K562 (cell line): Measurements from ENCODE around the gene DRC1. TPM values are rescaled to one million over a fixed set of nuclear protein-coding genes. Genes with fewer than 3 reads are reported as not detected.

ENCODE experiments used
- ATAC-seq: fragments of 200-7000 bp; cut with Tn5 transposase; 3 replicates; pipeline ENCODE4 v1.9.1; 2020; ENCODE audit warnings: moderate library complexity
- BruUV-seq: library from RNA; stranded (reverse); fragments of 400-500 nt; replicated peaks from 2 replicates; lab custom pipeline; 2021; lab: Mats Ljungman, UMichigan
- CTCF ChIA-PET: fragments of 300-600 bp; formaldehyde crosslinking; extraction: SDS; loops from one replicate; lab custom pipeline; 2021; ENCODE audit warnings: low intra/inter-chr PET ratio; lab: Yijun Ruan, JAX
- POLR2A ChIA-PET: fragments of 300-600, 350-650 bp; sonication (Branson Sonifier 250); formaldehyde crosslinking; extraction: SDS; loops from one replicate; lab custom pipeline; 2021; ENCODE audit warnings: antibody characterized with exemption, inconsistent platforms; lab: Yijun Ruan, JAX
- DNase-seq, 4 experiments: peaks; one replicate each; pipeline versions ENCODE4 v3.0.0 to v3.0.0-alpha.2; 2011 to 2018; ENCODE audit warnings: low spot score in 3 of 4, mixed read lengths in 3 of 4; ENCODE audit errors: extremely low read depth in 1 of 4
- FAIRE-seq: peaks from 2 replicates; lab custom pipeline; 2011; peaks lifted over from hg19 to GRCh38; lab: Jason Lieb, UNC
- H2AFZ ChIP-seq: 2 replicates; pipeline ENCODE4 v1.6.0; 2011; ENCODE audit warnings: low read depth, low read length, control low read depth, inconsistent platforms
- H3K27ac ChIP-seq: fragments of 200-600 bp; 3 replicates; pipeline ENCODE4 v1.8.0; 2011; ENCODE audit warnings: low read depth, mild to moderate bottlenecking, control low read depth, inconsistent platforms, low read length, moderate library complexity, mixed read lengths; ENCODE audit errors: extremely low read depth
- H3K27me3 ChIP-seq, 2 experiments: fragments of 300-600 bp in 1 of 2; 2 replicates in 1 of 2; 3 replicates in 1 of 2; pipeline versions ENCODE4 v1.6.0 to v1.8.0; 2011; ENCODE audit warnings: inconsistent platforms in 2 of 2, low read length in 2 of 2, mild to moderate bottlenecking in 1 of 2, mixed read lengths in 1 of 2, moderate library complexity in 1 of 2; ENCODE audit not compliant: control insufficient read depth in 2 of 2, insufficient read depth in 2 of 2
- H3K36me3 ChIP-seq: fragments of 300-600 bp; 3 replicates; pipeline ENCODE4 v1.8.0; 2011; ENCODE audit warnings: mild to moderate bottlenecking, low read length, inconsistent platforms; ENCODE audit not compliant: control insufficient read depth, insufficient read depth
- H3K4me1 ChIP-seq, 2 experiments: fragments of 200-600 bp in 1 of 2; replicated peaks in 1 of 2; 2 replicates in 1 of 2; 3 replicates in 1 of 2; pipeline versions ENCODE4 v1.5.1 to v1.8.0; 2011; ENCODE audit warnings: inconsistent platforms in 2 of 2, low read length in 2 of 2, mild to moderate bottlenecking in 1 of 2, mixed read lengths in 1 of 2, moderate library complexity in 1 of 2; ENCODE audit not compliant: control insufficient read depth in 2 of 2, insufficient read depth in 2 of 2
- H3K4me2 ChIP-seq: 2 replicates; pipeline ENCODE4 v1.6.1; 2011; ENCODE audit warnings: low read length, control low read depth, inconsistent platforms, mixed read lengths; ENCODE audit not compliant: insufficient read depth
- H3K4me3 ChIP-seq: fragments of 200-600 bp; sonication (generic), shearing (Covaris generic); 2 replicates; pipeline ENCODE4 v1.5.1; 2016; ENCODE audit warnings: control low read depth, inconsistent platforms
- H3K79me2 ChIP-seq: fragments of 200-600 bp; 3 replicates; pipeline ENCODE4 v1.8.0; 2011; ENCODE audit warnings: low read length, inconsistent platforms; ENCODE audit not compliant: control insufficient read depth, insufficient read depth
- H3K9ac ChIP-seq, 2 experiments: 2 replicates each; pipeline versions ENCODE4 v1.6.0 to v1.6.1; 2011; ENCODE audit warnings: low read depth in 2 of 2, low read length in 2 of 2, control low read depth in 1 of 2, inconsistent platforms in 1 of 2, mild to moderate bottlenecking in 1 of 2, mixed read lengths in 1 of 2; ENCODE audit not compliant: insufficient read depth in 1 of 2
- H3K9me1 ChIP-seq: one replicate; pipeline ENCODE4 v1.6.0; 2011; ENCODE audit warnings: inconsistent platforms, mild to moderate bottlenecking, low read length, moderate library complexity; ENCODE audit not compliant: control insufficient read depth, insufficient read depth
- H3K9me3 ChIP-seq: replicated peaks from 2 replicates; pipeline ENCODE4 v1.5.1; 2011; ENCODE audit warnings: low read depth, low read length, inconsistent platforms; ENCODE audit not compliant: control insufficient read depth, insufficient read depth
- H4K20me1 ChIP-seq: replicated peaks from 2 replicates; pipeline ENCODE4 v1.6.1; 2011; ENCODE audit warnings: low read length, inconsistent platforms, mixed read lengths; ENCODE audit not compliant: control insufficient read depth, insufficient read depth
- ARID2 ChIP-seq: fragments of 450-650 bp; IDR thresholded peaks from 2 replicates; pipeline ENCODE4 v1.6.1; 2017; ENCODE audit warnings: antibody characterized with exemption, mild to moderate bottlenecking
- CBX3 ChIP-seq, 2 experiments: IDR thresholded peaks; 1 replicate in 1 of 2; 2 replicates in 1 of 2; pipeline ENCODE4 v1.6.1; 2012; ENCODE audit warnings: inconsistent platforms in 2 of 2, low read length in 2 of 2, borderline replicate concordance in 1 of 2, control low read depth in 1 of 2
- CTCFL ChIP-seq: IDR thresholded peaks from 2 replicates; pipeline ENCODE4 v1.6.1; 2011; ENCODE audit warnings: borderline replicate concordance, low read depth, mild to moderate bottlenecking, moderate library complexity, low read length; ENCODE audit not compliant: insufficient read depth, poor library complexity, severe bottlenecking
- GABPB2 ChIP-seq: fragments of 250-450 bp; sonication (Bioruptor Pico); conservative IDR thresholded peaks from 2 replicates; pipeline ENCODE4 v1.5.1; 2021; ENCODE audit warnings: mild to moderate bottlenecking
- ID3 ChIP-seq, 2 experiments: fragments of 250-450 bp in 1 of 2; fragments of 450-650 bp in 1 of 2; sonication (Bioruptor Pico) in 1 of 2; IDR thresholded peaks; 2 replicates each; pipeline versions ENCODE4 v1.6.1 to v1.8.0; 2016 to 2021; ENCODE audit warnings: mild to moderate bottlenecking in 2 of 2, moderate library complexity in 2 of 2, missing compliant biosample characterization in 1 of 2, missing genetic modification characterization in 1 of 2
- MBD1 ChIP-seq: fragments of 250-450 bp; sonication (Bioruptor Pico); IDR thresholded peaks from 2 replicates; pipeline ENCODE4 v1.8.0; 2022; ENCODE audit warnings: inconsistent platforms
- NELFE ChIP-seq: IDR thresholded peaks from 2 replicates; pipeline ENCODE4 v1.6.1; 2011; ENCODE audit warnings: mild to moderate bottlenecking; ENCODE audit not compliant: insufficient read depth, insufficient read length
- TAL1 ChIP-seq: fragments of 450-650 bp; IDR thresholded peaks from 2 replicates; pipeline ENCODE4 v1.6.1; 2016; ENCODE audit warnings: mild to moderate bottlenecking
- ZNF146 ChIP-seq: IDR thresholded peaks from one replicate; pipeline ENCODE4 v1.6.1; 2018; ENCODE audit warnings: missing compliant biosample characterization; ENCODE audit not compliant: unreplicated experiment
- WGBS: fragments of 100-300 bp; shearing (Covaris generic); methylation state at CpG from one replicate; pipeline ENCODE4 v1.1.6; 2016; ENCODE audit warnings: low coverage, mixed read lengths; ENCODE audit not compliant: insufficient coverage; ENCODE audit errors: missing lambda C conversion rate; 5-methylcytosine and 5-hydroxymethylcytosine counted together
- in situ Hi-C: fragments of 300-500 bp; cut with MboI; formaldehyde crosslinking; loops from 4 replicates; pipeline ENCODE4 v1.15.0; 2018; ENCODE audit warnings: inconsistent platforms, mixed read lengths
- intact Hi-C: fragments of 100-400 bp; cut with micrococcal nuclease; formaldehyde crosslinking; loops from 2 replicates; pipeline ENCODE4 v1.14.2; 2022
- polyA plus RNA-seq, 8 experiments: library from polyadenylated mRNA; depleted of rRNA in 4 of 8; stranded (reverse) in 5 of 8; unstranded in 3 of 8; fragments of >200 nt; fragmentation: Nextera tagmentation in 2 of 8; fragmentation: Illumina TruSeq in 1 of 8; extraction: Ambion mirVana in 2 of 8; extraction: Trizol in 1 of 8; gene quantifications; 2 replicates each; pipeline versions ENCODE4 v1.2.1 to v1.2.3, GENCODE V29; 2011 to 2014; ENCODE audit warnings: inconsistent platforms in 1 of 8, missing spikeins in 1 of 8
- total RNA-seq, 7 experiments: library from RNA; depleted of rRNA in 6 of 7; stranded (reverse); fragments of >200 nt in 6 of 7; fragmentation: Illumina TruSeq in 2 of 7; extraction: Trizol in 2 of 7; gene quantifications; 2 replicates each; pipeline versions ENCODE4 v1.2.1 to v1.2.3, GENCODE V29; 2011 to 2021; ENCODE audit warnings: low replicate concordance in 1 of 7

The DRC1 gene
- total and polyA plus RNA-seq, 9 of the 15 experiments (the other 6 are each of a cell fraction or from before 2014, with no cell fraction given): 0.07 to 0.10 TPM; not detected in 7

- intact Hi-C loops: loop anchor here (1.0 kb wide), 1 partner anchor 9 kb away; the partner anchor contains the start of genes ADGRF3 and SELENOI
- no TSS peak for BruUV-seq
- in situ Hi-C loops: no loop called here
- Histone ChIP-seq H3K27ac (peak overlapping the region; percentile 95), H3K4me2 (peak overlapping the region; percentile 81), H3K36me3 (peaks cover 50% of the 10 kb centered on the region), H3K4me3 (peak overlapping the region; percentile 6; the same call in 1 of the 2 replicates), H4K20me1 (0 out of 2 replicates have a peak, but pooled peaks cover 5% of the 10 kb centered on the region), H3K27me3 (no peaks in the 10 kb centered on the region), H3K9ac (peak overlapping the region; percentile 80 to 85; a peak in 3 of 4 replicates), H3K9me1 (no peaks in the 10 kb centered on the region), H3K79me2 (peaks cover 99% of the 10 kb centered on the region), H3K9me3 (no peaks in the 10 kb centered on the region; the same call in 1 of the 2 replicates), H2AFZ (peak overlapping the region; percentile 22; the same call in 1 of the 2 replicates), H3K4me1 (peaks cover 41 to 75% of the 10 kb centered on the region in 2 experiments)
- ATAC-seq: peak; percentile 87
- ChIA-PET POLR2A (interaction anchor here (0.6 to 8.0 kb wide), 15 partner anchors 9 to 114 kb away, joined by 3 to 64 read pairs (median 3); partner anchors contain the start of genes ADGRF3, HADHA, HADHB and SELENOI), CTCF (no interaction called here)
- FAIRE-seq: peak; percentile 90
- 1% methylated on average over 9 of the region's 9 CpGs for WGBS
- peak; percentile 48 to 93 (median 71) for DNase-seq
- TF ChIP-seq ZNF146 (CRISPR knock-in tag) (no peak), GABPB2 (CRISPR knock-in tag) (no peak), ID3 (CRISPR knock-in tag; IDR thresholded peaks at IDR 0.05) (no peak), ID3 (tag; IDR thresholded peaks at IDR 0.05) (no peak), CBX3 (IDR thresholded peaks at IDR 0.05; ENCODE audit: borderline replicate concordance in 1 of 2, low read length in 2 of 2) (0 out of 3 replicates have a peak, but pooled peaks of 1 of the 2 experiments have one; percentile 29), MBD1 (CRISPR knock-in tag) (no peak), TAL1 (no peak; the same call in 1 of the 2 replicates), NELFE (no peak), ARID2 (no peak), CTCFL (no peak)
Measured at GRCh38 chr2:26355038-26355995, 46.4 kb upstream of the DRC1 start.
